GM21576 (cell line): ENCODE data around the gene CD69.
"Not testable (repeated sequence)": the region's sequence is repeated elsewhere in the genome, so short reads cannot be mapped to it uniquely, and the experiment has no call there.

Experiments
- ATAC-seq: cut with Tn5 transposase; IDR thresholded peaks from one replicate; pipeline ENCODE4 v1.9.1; 2021; ENCODE audit warnings: mild to moderate bottlenecking, moderate library complexity; ENCODE audit not compliant: unreplicated experiment

CD69 gene

DNA sequence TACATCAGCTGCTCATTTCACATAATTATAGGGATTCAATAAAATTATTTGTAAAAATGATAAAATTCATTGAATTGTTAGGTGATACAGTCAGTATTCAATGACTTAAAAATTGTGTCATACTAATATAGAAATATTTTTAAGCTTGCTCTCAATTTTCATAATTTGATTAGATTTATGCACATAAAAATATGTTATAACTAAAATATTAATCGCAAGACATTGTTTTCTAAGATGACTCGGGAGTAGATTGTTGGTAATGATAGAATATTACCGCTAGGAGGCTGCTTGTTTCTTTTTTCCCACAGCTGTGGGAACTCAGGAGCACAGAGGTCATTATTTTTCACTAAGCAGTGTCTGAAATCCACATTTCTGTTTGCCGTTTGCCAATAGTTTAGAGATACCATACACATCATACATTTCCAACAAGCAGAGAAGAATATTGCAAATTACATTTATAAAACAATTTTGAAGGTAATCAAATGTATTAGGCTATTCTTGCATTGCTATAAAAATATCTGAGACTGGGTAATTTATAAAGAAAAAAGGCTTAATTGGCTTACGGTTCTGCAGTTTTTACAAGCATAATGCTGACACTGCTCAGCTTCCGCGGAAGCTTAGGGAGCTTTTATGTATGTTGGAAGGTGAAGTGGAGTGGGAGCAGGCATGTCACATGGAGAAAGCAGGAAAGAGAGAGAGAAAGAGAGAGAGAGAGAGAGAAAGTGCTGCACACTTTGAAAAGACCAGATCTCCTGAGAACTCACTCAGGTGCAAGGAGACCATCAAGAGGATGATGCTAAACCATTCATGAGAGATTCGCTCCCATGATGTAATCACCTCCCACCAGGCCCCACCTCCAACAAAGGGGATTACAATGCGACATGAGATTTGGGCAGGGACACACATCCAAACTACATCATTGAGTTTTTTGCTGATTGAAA lies 9.2 kb downstream of the CD69 start:
- ATAC-seq: no peak

DNA sequence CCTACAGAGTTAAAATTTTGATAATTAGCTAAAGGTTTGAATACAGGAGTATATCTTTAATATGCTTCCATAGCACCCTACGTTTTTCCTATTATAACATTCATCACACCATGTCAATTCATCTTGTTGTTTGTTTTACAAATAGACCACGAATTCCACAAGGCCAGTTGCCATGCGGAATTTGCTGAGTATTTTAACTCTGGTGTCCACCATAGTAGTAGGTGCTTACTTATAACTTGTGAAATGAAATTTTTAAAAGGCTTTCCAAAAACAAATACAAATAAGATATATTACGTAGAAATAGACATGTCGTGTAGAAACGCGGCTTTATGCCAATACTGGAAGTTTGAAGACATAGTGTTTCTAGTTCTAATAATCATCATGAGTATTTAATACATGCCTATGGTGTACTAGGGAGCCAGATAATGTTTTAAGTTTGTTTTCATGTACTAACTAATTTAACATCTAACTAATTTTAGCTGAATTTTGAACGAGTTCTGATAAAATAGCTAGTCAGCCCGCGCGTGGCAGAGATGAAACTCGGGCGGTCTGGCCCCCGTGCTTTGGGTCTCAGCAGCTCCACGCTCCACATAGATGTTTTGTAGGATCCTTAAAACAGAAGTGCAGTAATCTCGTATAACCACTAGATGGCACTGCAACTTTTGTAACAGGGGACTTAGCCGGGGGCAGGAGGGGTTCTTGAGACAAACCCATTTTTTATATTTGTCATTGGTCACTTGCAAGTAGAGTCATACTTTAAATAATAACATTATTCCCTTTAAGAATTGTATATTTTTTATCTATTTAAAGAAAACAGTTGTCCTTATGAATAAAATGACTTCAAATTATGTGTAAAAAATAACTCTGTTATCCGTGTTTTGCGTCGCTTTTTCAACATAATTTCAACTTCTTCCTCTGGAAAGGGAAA lies 10.2 kb downstream of the CD69 start:
- no peak for ATAC-seq

DNA sequence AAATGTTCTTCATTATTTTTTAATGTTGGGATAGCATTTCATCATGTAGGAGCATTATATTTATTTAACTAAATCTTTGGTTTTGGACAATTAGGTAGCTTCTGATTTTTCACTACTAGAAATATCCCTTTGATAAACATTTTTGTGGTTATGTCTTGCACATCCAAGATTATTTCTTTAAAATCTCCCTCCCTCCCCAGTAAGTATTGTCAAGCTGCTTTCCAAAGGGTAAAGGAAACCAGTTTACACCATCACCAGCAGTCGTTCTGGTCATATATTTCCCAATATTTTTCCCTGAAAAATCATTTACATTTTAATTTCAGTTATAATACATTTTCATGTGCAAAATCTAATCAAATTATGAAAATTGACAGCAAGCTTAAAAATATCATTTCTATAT lies 11.1 kb downstream of the CD69 start:
- ATAC-seq: no peak

DNA sequence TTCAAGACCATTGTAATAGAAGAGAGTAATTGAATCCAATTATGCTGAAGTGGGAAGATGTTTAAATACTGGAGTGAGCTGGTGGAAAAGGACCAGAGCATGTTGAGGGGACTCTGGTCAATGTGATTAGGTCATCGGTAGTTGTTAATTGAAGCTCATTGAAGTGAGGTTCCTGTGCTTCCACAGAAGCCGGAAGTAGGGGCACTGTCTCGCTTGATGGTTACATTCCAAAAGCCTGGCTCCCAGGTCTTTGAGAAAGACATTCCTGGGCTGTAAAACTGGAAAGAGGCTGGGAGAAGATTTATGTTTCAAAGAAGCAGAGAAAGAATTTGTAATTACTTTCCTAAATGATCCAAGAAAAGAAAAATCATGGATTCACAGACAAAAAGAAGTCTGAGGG lies 15.5 kb downstream of the CD69 start:
- no peak for ATAC-seq

DNA sequence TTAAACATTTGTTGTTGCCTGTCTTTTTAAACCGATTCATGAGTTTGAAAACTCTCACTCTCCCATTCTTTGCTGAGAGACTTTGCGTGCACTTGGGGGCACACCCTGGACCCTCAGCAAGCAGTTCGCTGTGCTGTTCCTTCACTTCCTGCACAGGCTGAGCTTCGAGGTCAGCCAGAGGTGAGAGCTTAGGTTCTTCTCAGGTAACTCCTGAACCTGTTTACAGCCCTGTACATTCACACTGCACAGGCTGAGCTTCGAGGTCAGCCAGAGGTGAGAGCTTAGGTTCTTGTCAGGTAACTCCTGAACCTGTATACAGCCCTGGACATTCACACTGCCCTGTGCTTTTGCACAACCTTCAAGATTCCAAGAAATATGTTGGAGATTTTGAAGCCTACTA lies 18.0 kb downstream of the CD69 start:
- ATAC-seq: no peak

DNA sequence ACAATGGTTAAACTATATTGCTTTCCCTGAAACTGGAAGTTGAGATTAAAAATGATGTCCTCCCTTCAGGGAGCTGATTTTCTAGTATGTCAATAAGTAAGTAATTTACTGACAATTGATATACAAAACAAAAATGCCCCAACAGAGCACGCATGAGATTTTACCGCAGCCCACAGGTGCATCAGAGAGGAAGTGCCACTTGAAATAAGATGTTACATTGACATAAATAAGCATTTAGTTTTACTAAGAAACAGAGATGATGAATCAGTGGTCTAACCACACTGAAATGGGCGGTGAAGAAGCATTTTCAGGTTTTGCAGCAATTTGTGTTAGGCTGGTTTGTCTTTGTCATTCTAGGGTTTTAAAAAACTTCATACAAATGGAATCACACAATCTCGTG lies 19.0 kb downstream of the CD69 start:
- ATAC-seq: peak; percentile 84

DNA sequence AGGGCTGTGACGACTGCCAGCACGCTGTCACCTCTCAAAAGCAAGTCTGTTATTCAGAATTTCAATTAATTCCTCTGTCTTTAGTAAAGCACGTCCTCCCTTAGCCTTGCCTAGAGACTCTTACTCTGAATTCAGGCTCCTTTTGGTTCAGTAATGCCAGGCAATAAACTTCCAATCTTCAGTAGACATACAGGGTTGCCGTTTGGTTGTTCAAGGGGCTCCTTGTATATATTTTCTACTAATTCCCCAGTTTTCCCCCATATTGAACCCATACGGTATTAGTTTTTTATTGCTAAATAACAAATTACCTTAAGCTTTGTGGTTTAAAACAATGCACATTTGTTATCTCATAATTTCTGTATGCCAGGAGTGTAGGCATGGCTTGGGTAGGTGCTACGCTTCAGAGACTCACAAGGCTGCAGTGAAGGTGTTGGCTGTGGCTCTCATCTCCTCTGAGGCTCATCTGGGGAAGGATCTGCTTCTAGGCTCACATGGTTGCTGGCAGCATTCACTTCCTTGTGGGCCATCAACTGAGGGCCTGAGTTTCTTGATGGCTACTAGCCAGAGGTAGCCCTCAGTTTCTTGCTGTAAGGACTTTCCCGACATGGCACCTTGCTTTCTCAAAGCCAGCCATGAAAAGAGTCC lies 20.5 kb downstream of the CD69 start:
- no peak for ATAC-seq

DNA sequence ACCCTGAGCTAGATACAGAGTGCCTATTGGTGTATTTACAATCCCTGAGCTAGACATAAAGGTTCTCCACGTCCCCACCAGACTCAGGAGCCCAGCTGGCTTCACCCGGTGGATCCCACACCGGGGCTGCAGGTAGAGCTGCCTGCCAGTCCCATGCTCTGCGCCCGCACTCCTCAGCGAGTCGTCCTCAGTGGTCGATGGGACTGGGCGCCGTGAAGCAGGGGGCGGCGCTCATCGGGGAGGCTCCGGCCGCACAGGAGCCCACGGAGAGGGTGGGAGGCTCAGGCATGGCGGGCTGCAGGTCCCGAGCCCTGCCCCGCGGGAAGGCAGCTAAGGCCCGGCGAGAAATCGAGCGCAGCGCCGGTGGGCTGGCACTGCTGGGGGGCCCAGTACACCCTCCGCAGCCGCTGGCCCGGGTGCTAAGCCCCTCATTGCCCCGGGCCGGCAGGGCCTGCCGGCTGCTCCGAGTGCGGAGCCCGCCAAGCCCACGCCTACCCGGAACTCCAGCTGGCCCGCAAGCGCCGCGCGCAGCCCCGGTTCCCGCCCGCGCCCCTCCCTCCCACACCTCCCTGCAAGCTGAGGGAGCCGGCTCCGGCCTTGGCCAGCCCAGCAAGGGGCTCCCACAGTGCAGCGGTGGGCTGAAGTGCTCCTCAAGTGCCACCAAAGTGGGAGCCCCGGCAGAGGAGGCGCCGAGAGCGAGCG lies 21.1 kb downstream of the CD69 start:
- ATAC-seq: not testable (repeated sequence)

DNA sequence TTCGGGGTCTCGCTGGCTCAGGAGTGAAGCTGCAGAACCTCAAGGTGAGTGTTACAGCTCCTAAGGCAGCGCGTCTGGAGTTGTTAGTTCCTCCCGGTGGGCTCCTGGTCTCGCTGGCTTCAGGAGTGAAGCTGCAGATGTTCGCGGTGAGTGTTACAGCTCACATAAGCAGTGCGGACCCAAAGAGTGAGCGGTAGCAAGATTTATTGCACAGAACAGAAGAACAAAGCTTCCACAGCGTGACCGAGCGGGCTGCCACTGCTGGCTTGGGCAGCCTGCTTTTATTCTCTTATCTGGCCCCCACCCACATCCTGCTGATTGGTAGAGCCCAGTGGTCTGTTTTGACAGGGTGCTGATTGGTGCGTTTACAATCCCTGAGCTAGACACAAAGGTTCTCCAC lies 21.8 kb downstream of the CD69 start:
- not testable (repeated sequence) for ATAC-seq

DNA sequence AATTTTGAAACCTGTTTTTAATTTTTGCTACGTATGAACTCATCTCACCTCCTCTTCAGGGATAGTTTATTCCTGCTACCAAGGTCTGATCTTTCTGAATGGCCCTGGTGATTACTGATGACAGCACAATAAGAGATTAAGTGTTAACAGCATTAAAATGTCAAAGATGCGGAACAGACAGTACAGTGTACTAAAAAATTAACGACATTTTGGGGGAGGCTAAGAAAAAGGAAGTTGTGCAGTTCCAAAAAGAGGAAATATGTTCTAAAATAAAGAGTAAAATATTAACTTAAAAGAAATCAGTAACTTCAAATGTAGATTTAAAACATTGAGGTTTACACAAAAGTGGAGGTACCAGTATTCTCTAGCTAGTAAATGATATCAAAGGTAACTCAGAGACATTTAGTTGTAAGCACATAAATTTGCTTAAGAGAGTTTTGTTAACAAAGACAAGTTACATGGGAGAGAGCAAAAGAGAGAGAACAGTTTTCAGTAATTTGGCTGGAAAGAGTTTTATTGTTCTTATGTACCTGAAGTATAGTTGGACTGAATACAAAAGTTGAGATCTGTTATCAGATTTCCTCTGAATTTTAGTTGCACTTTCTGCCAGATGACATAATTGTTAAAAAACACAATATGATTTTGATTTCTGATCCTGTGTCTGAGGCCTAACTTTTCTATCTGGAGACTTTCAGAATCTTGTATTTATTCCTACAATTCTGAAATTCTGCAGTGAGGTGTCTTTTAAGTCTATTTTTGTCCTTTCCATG lies 23.6 kb downstream of the CD69 start:
- ATAC-seq: no peak

DNA sequence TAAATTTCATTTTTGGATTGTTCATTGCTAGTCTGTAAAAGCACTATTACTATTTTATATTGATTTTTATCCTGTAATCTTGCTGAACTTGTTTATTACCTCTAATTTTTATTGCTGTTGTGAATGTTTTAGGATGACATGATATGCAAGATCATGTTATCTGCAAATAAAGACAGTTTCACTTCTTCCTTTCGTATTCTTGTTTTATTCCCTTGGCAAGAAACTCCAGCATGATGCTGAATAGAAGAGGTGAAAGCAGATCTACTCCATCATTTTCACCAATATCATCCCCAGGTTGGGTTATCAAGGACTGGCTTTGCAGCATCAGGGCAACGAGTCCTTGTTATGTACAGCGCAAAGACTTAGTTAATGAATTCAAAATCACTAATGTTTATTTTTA lies 25.1 kb downstream of the CD69 start:
- no peak for ATAC-seq

DNA sequence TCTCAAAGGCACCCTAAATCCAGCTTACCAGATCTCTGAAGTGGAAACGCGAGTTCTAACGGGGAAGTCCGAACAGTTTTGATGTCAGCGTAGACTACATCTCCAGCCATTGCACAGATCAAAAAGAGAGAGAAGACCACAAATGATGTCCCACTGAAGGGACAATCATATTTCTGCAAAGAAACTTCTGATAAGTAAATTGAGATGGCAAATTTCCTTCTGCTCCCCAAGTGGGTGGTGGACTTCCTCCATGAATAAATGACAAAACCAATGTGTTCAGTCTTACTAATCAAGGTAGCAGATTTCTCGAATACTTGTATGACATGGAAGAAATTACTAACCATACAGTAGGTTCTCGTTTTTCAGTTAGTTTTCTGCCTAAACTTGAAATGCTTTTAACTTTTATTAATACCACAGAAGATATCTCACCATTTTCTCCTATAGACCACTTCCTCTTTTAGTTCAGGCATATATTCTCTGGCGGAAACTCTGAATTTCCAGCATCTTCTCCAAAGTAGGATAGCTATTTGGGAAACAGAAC lies 27.7 kb downstream of the CD69 start, which contains the start of gene CLECL1:
CLECL1 (minus strand) TSS at position 177 of the 541 bp plus-strand sequence.
- peak; percentile 31 for ATAC-seq

DNA sequence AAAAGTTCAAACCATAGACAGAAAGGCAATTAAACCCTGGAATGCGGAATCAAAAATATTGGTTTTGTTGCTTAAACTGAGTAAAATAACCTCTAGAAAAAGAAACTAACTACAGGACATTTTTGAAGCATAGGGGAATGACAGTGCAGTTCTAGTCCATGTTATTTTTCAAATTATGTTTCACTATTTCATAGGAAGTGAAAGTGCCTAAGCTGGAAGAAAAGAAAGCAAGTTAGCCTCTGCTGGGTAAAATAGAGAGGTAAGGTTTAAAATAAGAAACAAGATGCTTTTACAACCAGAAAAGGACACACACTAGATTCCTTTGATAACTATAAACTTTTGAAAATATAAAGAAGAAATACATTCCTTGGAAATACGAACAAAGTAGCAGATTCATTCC lies 28.9 kb downstream of the CD69 start:
- peak; percentile 43 for ATAC-seq

DNA sequence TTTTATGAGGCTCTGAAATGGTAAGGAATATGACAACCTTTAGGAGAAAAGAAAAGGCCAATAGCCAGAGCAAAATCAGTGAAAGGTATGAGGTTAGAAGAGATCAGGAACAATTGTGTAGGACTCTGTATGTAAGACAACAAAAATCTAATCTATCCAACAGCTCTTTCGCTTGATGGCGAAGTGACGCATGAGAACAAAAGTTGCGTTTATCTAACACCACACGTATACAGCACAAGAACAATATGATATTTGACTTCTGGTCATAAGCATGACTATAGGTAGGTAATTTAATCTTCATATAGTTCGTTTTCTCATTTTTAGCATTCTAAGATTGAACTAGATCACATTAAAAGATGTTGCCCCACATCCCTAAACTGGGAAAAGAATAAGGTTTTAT lies 29.3 kb downstream of the CD69 start:
- no peak for ATAC-seq

DNA sequence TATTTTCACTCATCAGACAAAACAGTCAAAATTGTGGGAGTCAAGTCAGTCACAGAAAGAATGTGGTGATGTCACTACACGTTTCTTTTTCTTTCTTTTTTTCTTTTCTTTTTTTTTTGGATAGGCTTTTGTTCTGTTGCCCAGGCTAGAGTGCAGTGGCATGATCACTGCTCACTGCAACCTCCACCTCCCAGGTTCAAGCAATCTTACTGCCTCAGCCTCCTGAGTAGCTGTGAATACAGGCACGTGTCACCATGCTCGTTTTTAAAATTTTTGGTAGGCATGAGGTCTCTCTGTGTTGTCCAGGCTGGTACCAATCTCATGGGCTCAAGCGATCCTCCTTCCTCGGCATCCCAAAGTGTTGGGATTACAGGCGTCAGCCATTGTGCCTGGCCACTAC lies 30.1 kb downstream of the CD69 start:
- no peak for ATAC-seq

DNA sequence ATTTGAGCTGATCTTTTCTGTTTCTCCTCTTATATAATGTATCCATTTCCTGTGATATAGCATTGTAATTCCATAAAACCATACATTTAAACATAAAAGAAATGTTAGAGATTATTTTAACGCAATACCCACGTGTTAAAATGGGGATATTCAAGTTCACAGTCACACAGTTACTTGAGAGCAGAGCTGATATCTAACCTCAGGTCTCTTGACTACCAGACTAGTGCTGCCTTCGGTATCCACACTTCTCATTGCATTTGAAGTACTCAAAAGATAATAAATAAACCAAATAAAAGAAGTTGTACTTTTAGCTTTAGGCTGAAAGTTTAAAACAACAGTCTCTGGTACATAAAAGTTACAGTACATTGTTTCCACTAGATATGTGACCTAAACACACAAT lies 30.7 kb downstream of the CD69 start:
- no peak for ATAC-seq

DNA sequence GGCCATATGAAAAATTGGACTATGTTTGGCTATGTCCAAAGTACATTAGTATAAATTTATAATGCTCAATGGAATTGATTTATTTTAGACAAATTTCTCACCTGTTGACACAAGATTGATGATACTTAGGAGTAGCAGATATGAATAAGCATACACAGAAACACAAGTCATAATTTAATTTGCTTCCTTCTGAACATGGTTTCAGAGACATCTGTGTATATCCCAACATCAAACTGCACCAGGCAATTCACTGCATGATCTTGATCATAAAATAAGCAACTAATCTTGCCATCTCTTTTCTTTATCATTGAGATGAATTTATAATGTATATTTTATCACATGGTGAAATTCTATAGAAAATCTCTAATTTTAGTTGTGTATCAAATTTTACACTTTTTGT lies 31.6 kb downstream of the CD69 start:
- ATAC-seq: no peak

DNA sequence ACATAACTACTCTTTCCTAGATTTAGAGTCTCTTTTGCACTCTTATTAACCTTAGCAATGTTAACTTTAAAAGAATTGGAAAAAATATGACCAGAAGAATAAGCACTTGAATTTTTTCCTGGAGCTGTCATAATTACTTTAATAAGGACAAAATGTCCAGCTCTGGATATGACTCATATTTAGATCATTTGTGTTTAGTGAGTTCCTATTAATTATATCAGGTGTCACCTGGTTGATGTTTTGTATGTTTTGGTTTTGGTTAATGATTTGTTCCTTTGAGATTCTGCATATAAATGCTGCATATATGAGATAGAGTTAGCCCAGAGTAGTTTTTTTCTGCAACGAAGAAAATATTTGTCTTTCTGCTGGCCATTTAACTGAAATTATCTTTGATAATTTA lies 32.9 kb downstream of the CD69 start:
- no peak for ATAC-seq

DNA sequence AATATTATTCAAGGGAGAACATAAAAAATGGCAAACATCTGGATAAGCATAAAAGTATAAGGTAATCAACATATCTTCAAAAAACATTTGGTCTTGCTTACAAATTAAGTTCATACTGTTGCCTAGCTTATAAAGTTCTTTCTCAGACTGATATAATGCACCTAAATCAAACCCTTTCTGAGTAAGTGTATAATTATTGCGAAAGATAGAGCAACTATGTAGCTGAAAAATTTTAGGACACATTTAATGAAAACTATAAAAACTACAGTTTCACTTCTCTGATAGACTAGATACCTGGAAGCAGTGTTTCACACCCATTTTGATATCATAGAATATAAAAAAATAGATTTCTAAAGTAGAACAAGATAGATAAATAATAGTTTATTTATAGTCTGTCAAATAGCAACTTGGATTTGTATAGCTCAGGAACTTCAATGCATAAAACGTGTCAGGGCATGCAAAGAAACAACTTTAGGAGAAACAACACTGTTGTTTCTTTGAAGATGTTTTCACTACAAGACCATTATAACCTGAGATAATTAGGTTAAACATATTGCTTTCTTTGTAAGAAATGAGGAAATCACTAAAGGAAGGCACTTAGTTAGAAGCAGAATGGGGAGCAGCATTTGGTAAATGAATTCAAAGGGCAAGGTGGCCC lies 35.4 kb downstream of the CD69 start:
- no peak for ATAC-seq
